Measurements from ENCODE around the gene CREBZF. TPM values are rescaled to one million over a fixed set of nuclear protein-coding genes. Genes with fewer than 3 reads are reported as not detected.
"Not testable (repeated sequence)": the region's sequence is repeated elsewhere in the genome, so short reads cannot be mapped to it uniquely, and the experiment has no call there.

CREBZF gene
- total and polyA plus RNA-seq, 7 experiments from 2014 or later = 13.0 to 114 (median 59.0) TPM

DNA sequence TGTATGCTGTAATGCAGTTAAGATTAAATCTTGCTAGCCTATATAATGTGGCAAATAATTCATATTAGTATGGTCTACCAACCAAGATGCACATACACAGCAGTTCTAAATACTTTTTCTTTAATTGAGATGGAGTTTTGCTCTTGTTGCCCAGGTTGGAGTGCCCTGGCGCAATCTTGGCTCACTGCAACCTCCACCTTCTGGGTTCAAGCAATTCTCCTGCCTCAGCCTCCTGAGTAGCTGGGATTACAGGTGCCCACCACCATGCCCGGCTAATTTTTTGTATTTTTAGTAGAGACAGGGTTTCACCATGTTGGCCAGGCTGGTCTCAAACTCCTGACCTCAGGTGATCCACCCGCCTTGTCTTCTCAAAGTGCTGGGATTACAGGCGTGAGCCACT, 10.6 kb downstream of the CREBZF start:
- H3K27ac ChIP-seq (ENCODE audit: low read depth, low read length); H3K27ac Mint-ChIP-seq; H3K9me3 ChIP-seq (ENCODE audit: control insufficient read depth in 2 of 3, low read length in 3 of 3); intact Hi-C loops (cut with micrococcal nuclease); H3K4me3 ChIP-seq (ENCODE audit: low read length); H3K4me1 ChIP-seq (ENCODE audit: control insufficient read depth in 2 of 2, insufficient read depth in 2 of 2, low read length in 2 of 2); H3K27me3 Mint-ChIP-seq; H3K27me3 ChIP-seq (ENCODE audit: control insufficient read depth in 2 of 2, insufficient read depth in 2 of 2, low read length in 2 of 2); DNase-seq; ATAC-seq; H3K4me3 Mint-ChIP-seq; H3K9me3 Mint-ChIP-seq: not testable (repeated sequence)
- peaks cover 4 to 59% (median 50%) of the 10 kb centered on the region in 7 donors for H3K4me1 Mint-ChIP-seq
- POLR2A ChIA-PET = interaction anchor here (1.0 to 10.3 kb wide), 4 partner anchors 7 to 200 kb away, joined by 3 to 207 read pairs (median 4); partner anchors contain the start of genes CCDC83 and CREBZF
- peaks cover 4 to 28% (median 7%) of the 10 kb centered on the region in 3 experiments for H3K36me3 ChIP-seq (ENCODE audit: control insufficient read depth in 2 of 3, insufficient read depth in 3 of 3, low read length in 3 of 3)
- H3K36me3 Mint-ChIP-seq = peaks cover 0 to 11% (median 8%) of the 10 kb centered on the region in 5 donors
- CTCF ChIA-PET = interaction anchor here (0.7 kb wide), 1 partner anchor 297 kb away, joined by 3 read pairs; no protein-coding TSS in a partner anchor

DNA sequence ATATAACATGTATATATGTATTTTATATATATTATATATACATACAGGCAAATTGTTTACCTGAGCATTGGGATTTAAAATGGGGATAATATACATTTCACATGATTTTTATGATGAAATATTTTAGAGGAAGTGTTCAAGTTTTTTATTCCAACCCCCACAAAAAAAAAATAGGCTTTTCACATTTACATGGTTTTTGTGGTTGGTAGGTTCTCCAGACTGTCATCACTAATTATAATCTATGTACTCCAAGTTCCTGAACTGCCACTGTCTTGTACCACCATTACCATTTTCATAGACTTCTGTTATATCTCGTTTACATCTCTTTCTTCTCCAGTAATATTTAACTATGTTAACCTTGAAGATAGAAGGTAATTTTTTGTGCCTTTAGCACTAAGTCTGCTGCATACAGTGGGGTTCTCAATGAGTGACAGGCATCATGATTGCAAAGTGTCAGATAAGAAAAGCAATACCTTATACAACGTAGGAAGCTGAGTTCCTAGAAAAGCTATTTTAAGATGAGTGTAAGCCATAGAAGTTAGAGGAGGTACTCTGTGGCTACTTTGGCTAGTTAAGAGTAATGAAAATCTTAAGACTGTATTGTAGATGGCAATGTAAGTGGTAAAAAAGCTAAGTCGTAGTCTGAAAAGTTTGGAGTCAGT, 12.0 kb downstream of the CREBZF start:
- POLR2A ChIA-PET = interaction anchor here (0.5 to 10.3 kb wide), 6 partner anchors 8 to 160 kb away, joined by 3 to 207 read pairs (median 3); partner anchors contain the start of genes CREBZF, DLG2 and TMEM126B

DNA sequence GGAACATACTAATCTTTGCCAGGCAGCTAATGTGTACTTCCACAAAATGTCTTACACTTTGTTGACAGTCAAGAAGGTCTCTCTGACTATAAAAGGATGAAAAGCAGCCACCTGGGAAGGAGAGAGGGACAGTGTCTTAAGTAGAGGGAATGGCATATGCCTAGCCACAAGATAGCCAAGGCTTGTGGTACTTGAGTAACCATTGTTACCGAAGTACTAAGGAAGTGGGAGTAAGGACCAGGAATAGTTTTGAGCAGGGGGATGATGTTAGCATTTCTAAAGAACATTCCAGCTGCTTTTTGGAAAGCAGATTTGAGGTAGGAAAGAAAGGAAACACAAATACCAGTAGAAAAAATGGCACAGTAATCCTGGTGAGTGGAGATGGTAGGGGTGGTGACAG, 13.8 kb downstream of the CREBZF start:
- H3K4me1 Mint-ChIP-seq = peaks cover 9 to 57% (median 48%) of the 10 kb centered on the region in 7 donors
- no peak overlapping the region for H3K4me3 Mint-ChIP-seq
- peaks cover 0 to 6% (median 5%) of the 10 kb centered on the region in 5 donors for H3K36me3 Mint-ChIP-seq
- Histone ChIP-seq H3K27me3 (ENCODE audit: control insufficient read depth in 2 of 2, insufficient read depth in 2 of 2, low read length in 2 of 2) (no peaks in the 10 kb centered on the region), H3K27ac (ENCODE audit: low read depth, low read length) (no peak overlapping the region), H3K9me3 (ENCODE audit: control insufficient read depth in 2 of 3, low read length in 3 of 3) (no peaks in the 10 kb centered on the region), H3K36me3 (ENCODE audit: control insufficient read depth in 2 of 3, insufficient read depth in 3 of 3, low read length in 3 of 3) (peaks cover 0 to 11% (median 7%) of the 10 kb centered on the region in 3 experiments), H3K4me1 (ENCODE audit: control insufficient read depth in 2 of 2, insufficient read depth in 2 of 2, low read length in 2 of 2) (peaks cover 11 to 14% of the 10 kb centered on the region in 2 donors), H3K4me3 (ENCODE audit: low read length) (no peak overlapping the region)
- ChIA-PET CTCF (no interaction called here), POLR2A (interaction anchor here (0.8 to 10.3 kb wide), 3 partner anchors 10 to 33 kb away, joined by 3 to 207 read pairs (median 102); partner anchors contain the start of genes CREBZF, DLG2 and TMEM126B)
- H3K27me3 Mint-ChIP-seq = no peaks in the 10 kb centered on the region
- H3K9me3 Mint-ChIP-seq = no peaks in the 10 kb centered on the region
- no peak for DNase-seq
- H3K27ac Mint-ChIP-seq = peak overlapping the region in 5 of 9 donors; percentile 4 to 77 (median 38)
- intact Hi-C loops (cut with micrococcal nuclease) = no loop called here
- no peak for ATAC-seq

More for the DNA sequence above, 12.0 kb downstream of the CREBZF start:
- Histone ChIP-seq H3K36me3 (ENCODE audit: control insufficient read depth in 2 of 3, insufficient read depth in 3 of 3, low read length in 3 of 3) (peaks cover 4 to 21% (median 7%) of the 10 kb centered on the region in 3 experiments), H3K27me3 (ENCODE audit: control insufficient read depth in 2 of 2, insufficient read depth in 2 of 2, low read length in 2 of 2) (no peaks in the 10 kb centered on the region), H3K4me1 (ENCODE audit: control insufficient read depth in 2 of 2, insufficient read depth in 2 of 2, low read length in 2 of 2) (peaks cover 6 to 7% of the 10 kb centered on the region in 2 donors), H3K9me3 (ENCODE audit: control insufficient read depth in 2 of 3, low read length in 3 of 3) (no peaks in the 10 kb centered on the region), H3K27ac (ENCODE audit: low read depth, low read length) (no peak overlapping the region), H3K4me3 (ENCODE audit: low read length) (no peak overlapping the region)
- Mint-ChIP-seq H3K27me3 (no peaks in the 10 kb centered on the region), H3K27ac (peak overlapping the region in 4 of 9 donors; percentile 1 to 18 (median 10)), H3K4me1 (peaks cover 10 to 58% (median 47%) of the 10 kb centered on the region in 7 donors), H3K9me3 (no peaks in the 10 kb centered on the region), H3K36me3 (peaks cover 0 to 11% (median 5%) of the 10 kb centered on the region in 5 donors), H3K4me3 (no peak overlapping the region)
- DNase-seq = no peak
- no peak for ATAC-seq
- intact Hi-C loops (cut with micrococcal nuclease) = loop anchor here (1.0 kb wide), 1 partner anchor 8 kb away; no protein-coding TSS in a partner anchor
- CTCF ChIA-PET = no interaction called here

DNA sequence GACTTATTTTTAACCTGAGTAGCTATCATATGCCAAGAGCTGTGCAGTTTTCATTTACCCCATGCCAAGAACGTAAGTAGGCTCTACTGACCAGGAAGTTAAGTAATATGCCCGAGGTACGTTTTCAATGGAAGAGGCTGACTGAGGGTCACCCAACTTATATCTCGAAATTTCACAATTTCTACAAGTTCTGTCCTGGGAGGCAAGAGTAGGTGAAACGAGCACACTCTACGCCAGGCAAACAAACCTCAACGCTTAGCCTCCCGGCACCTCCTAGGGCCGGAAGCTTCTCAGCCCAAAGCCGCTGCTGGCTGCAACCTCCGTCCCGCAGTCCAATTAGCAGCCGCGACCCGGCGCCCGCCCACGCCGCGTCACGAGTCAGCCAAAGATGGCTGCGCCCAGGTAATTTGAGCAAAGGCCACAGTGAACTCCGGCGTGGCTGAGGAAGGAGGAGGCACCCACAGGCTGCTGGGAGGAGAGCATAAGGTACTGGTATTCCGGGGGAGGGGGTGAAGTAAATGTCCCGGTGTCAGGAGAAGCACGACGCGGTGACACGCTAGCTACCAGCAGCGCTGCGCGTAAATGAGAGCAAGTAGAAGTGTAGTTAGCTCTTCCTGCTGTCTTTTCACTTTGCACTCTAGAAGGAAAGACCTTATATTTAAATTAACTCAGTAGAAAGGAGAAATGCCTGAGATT, 17.2 kb downstream of the CREBZF start, which contains the start of gene TMEM126A:
TSS of gene TMEM126A (plus strand) at position 364 of the 696 bp plus-strand sequence. CDS start 2,289 bp downstream, outside the sequence.
- Histone ChIP-seq H3K27ac (ENCODE audit: low read depth, low read length) (peak within 1 kb of the TSS; percentile 87), H3K27me3 (ENCODE audit: control insufficient read depth in 2 of 2, insufficient read depth in 2 of 2, low read length in 2 of 2) (no peaks in the 10 kb centered on the region), H3K4me3 (ENCODE audit: low read length) (peak within 1 kb of the TSS; percentile 83), H3K9me3 (ENCODE audit: control insufficient read depth in 2 of 3, low read length in 3 of 3) (no peaks in the 10 kb centered on the region), H3K36me3 (ENCODE audit: control insufficient read depth in 2 of 3, insufficient read depth in 3 of 3, low read length in 3 of 3) (peaks cover 0 to 4% (median 4%) of the 10 kb centered on the region in 3 experiments), H3K4me1 (ENCODE audit: control insufficient read depth in 2 of 2, insufficient read depth in 2 of 2, low read length in 2 of 2) (peaks cover 11 to 14% of the 10 kb centered on the region in 2 donors)
- peaks cover 12 to 29% (median 22%) of the 10 kb centered on the region in 5 donors for H3K27me3 Mint-ChIP-seq
- peak within 1 kb of the TSS; percentile 92 to 100 (median 98) for H3K4me3 Mint-ChIP-seq
- peak within 1 kb of the TSS; percentile 86 to 99 (median 98) for H3K27ac Mint-ChIP-seq
- ChIA-PET CTCF (interaction anchor here (1.2 to 1.9 kb wide), 3 partner anchors 10 to 19 kb away, joined by 3 to 6 read pairs (median 6); partner anchors contain the start of gene TMEM126B), POLR2A (interaction anchor here (0.6 to 10.3 kb wide), 18 partner anchors 10 to 1387 kb away, joined by 3 to 207 read pairs (median 4); partner anchors contain the start of genes CREBZF, DLG2, HIKESHI and PICALM)
- ATAC-seq = peak; percentile 99
- H3K9me3 Mint-ChIP-seq = no peaks in the 10 kb centered on the region
- peaks cover 0 to 6% (median 1%) of the 10 kb centered on the region in 5 donors for H3K36me3 Mint-ChIP-seq
- peak; percentile 85 to 92 (median 90) for DNase-seq
- intact Hi-C loops (cut with micrococcal nuclease) = loop anchor here (1.0 to 5.0 kb wide), 10 partner anchors 10 to 655 kb away; partner anchors contain the start of genes EED (in 2 of the 2), HIKESHI (in 2 of the 2), PICALM (in 2 of the 2) and TMEM126B (in 2 of the 2)
- peaks cover 9 to 48% (median 38%) of the 10 kb centered on the region in 7 donors for H3K4me1 Mint-ChIP-seq

DNA sequence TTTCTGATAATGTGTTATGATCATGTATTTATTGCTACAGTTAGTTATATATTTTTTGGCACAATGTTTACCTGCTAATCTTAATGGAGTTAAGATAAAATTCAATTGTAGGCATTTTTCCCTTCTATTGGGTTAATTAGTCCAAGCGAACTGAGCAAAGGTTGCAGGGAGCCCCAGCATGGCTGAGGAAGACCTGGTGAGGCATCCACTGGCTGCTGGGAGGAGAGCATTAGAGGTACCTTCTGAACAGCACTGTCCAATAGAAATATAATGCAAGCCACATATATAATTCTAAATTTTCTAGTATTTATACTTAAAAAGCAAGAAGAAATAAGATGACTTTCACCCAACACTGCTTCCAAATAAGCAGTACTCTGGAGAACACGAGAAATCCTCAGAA, 17.9 kb downstream of the CREBZF start:
- ATAC-seq = no peak
- Mint-ChIP-seq H3K27me3 (peaks cover 15 to 34% (median 27%) of the 10 kb centered on the region in 5 donors), H3K36me3 (peaks cover 0 to 6% (median 1%) of the 10 kb centered on the region in 5 donors), H3K4me1 (peaks cover 5 to 43% (median 33%) of the 10 kb centered on the region in 7 donors), H3K4me3 (peak overlapping the region; percentile 92 to 100 (median 98)), H3K9me3 (no peaks in the 10 kb centered on the region), H3K27ac (peak overlapping the region; percentile 86 to 99 (median 98))
- Histone ChIP-seq H3K4me1 (ENCODE audit: control insufficient read depth in 2 of 2, insufficient read depth in 2 of 2, low read length in 2 of 2) (peaks cover 11 to 14% of the 10 kb centered on the region in 2 donors), H3K4me3 (ENCODE audit: low read length) (peak overlapping the region; percentile 83), H3K9me3 (ENCODE audit: control insufficient read depth in 2 of 3, low read length in 3 of 3) (no peaks in the 10 kb centered on the region), H3K36me3 (ENCODE audit: control insufficient read depth in 2 of 3, insufficient read depth in 3 of 3, low read length in 3 of 3) (peaks cover 0 to 4% (median 4%) of the 10 kb centered on the region in 3 experiments), H3K27ac (ENCODE audit: low read depth, low read length) (peak overlapping the region; percentile 87), H3K27me3 (ENCODE audit: control insufficient read depth in 2 of 2, insufficient read depth in 2 of 2, low read length in 2 of 2) (no peaks in the 10 kb centered on the region)
- DNase-seq = no peak
- POLR2A ChIA-PET = interaction anchor here (0.6 to 10.3 kb wide), 14 partner anchors 9 to 1387 kb away, joined by 3 to 207 read pairs (median 4); partner anchors contain the start of genes CREBZF, DLG2, EED and HIKESHI
- intact Hi-C loops (cut with micrococcal nuclease) = loop anchor here (1.0 to 5.0 kb wide), 10 partner anchors 10 to 655 kb away; partner anchors contain the start of genes EED (in 2 of the 2), HIKESHI (in 2 of the 2), PICALM (in 2 of the 2) and TMEM126B (in 2 of the 2)
- CTCF ChIA-PET = interaction anchor here (1.3 to 1.9 kb wide), 2 partner anchors 17 to 19 kb away, joined by 6 read pairs; partner anchors contain the start of gene TMEM126B

DNA sequence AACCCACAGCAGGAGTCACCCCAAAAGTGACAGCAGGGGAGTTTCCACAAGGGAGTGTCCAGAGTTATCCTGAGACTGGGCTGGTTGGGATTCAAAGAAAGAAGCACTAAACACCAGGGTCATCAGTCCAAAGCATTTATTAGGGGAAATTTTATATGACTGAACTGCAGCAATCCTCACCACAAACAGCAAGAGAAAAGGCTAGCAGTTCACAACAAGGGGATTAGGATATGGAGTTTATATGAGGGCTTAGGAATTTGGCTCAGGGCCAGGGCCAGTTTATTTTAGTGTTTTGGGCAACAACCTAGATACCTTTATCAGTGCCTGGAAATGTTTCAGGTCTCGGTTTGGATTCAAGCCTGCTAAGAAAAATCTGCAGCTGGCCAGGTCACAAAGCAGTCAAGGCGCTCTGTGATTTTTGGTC, 21.7 kb downstream of the CREBZF start:
- H3K9me3 Mint-ChIP-seq = no peaks in the 10 kb centered on the region

More for the DNA sequence above, 21.7 kb downstream of the CREBZF start:
- Mint-ChIP-seq H3K4me3 (no peak overlapping the region), H3K27ac (no peak overlapping the region), H3K36me3 (peaks cover 0 to 8% (median 4%) of the 10 kb centered on the region in 5 donors), H3K27me3 (peaks cover 19 to 48% (median 30%) of the 10 kb centered on the region in 5 donors), H3K4me1 (peaks cover 0 to 16% (median 9%) of the 10 kb centered on the region in 7 donors)
- no peak for DNase-seq
- Histone ChIP-seq H3K27me3 (ENCODE audit: control insufficient read depth in 2 of 2, insufficient read depth in 2 of 2, low read length in 2 of 2) (no peaks in the 10 kb centered on the region), H3K4me3 (ENCODE audit: low read length) (no peak overlapping the region), H3K4me1 (ENCODE audit: control insufficient read depth in 2 of 2, insufficient read depth in 2 of 2, low read length in 2 of 2) (peaks cover 6 to 8% of the 10 kb centered on the region in 2 donors), H3K9me3 (ENCODE audit: control insufficient read depth in 2 of 3, low read length in 3 of 3) (no peaks in the 10 kb centered on the region), H3K27ac (ENCODE audit: low read depth, low read length) (no peak overlapping the region), H3K36me3 (ENCODE audit: control insufficient read depth in 2 of 3, insufficient read depth in 3 of 3, low read length in 3 of 3) (no peaks in the 10 kb centered on the region)
- ChIA-PET CTCF (no interaction called here), POLR2A (no interaction called here)
- intact Hi-C loops (cut with micrococcal nuclease) = no loop called here
- ATAC-seq = no peak
